Spleen (tissue), 7 donors: ENCODE measurements around the gene PIP5K1B.

Source experiments
- POLR2A ChIP-seq, 3 donors: fragments of 450-650 bp; IDR thresholded peaks; one replicate each; pipeline ENCODE4 v1.5.1; 2017; ENCODE audit warnings: antibody characterized with exemption in 3 of 3, mild to moderate bottlenecking in 1 of 3
- POLR2AphosphoS5 ChIP-seq, 3 donors: sonication (generic); formaldehyde crosslinking; IDR thresholded peaks; one replicate each; pipeline ENCODE4 v1.5.1; 2017; ENCODE audit warnings: antibody characterized with exemption in 3 of 3
- TF ChIP-seq, protein P1 (sequence below), 11 experiments: fragments of 200-600 bp in 7 of 11; fragments of 450-650 bp in 4 of 11; sonication (generic) in 4 of 11; IDR thresholded peaks in 8 of 11; conservative IDR thresholded peaks in 3 of 11; 1 replicate in 7 of 11; 2 replicates in 4 of 11; pipeline versions ENCODE4 v1.4.0 to v1.8.0; 2016 to 2021; ENCODE audit warnings: antibody characterized with exemption in 11 of 11, inconsistent platforms in 4 of 11, mild to moderate bottlenecking in 1 of 11
- donor health status: DM: no; HTN: no; CAD: no; lungs with moderate emphysema.
- donor health status: DM: no; HTN: no; CAD: no.
- donor health status: DM: no; HTN: no; CAD: no.

DNA sequence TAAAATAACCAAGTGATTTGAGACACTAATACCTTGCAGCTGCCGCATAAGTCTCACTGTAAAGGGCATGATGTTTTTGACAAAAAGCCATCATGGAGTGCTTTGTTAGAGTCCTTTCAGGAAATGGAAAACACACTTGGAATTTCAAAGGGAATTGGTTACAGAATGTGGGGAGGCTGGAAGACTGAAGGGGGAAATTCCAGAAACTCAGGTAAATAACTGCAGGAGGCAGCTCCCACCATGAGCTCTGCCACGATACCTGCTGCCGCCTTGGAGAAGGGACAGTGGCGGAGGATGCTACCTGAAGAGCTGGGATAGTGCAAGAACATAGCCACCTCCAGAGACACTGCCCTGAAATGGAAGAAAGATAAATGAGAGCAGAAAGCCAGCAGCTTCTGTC, 242.0 kb downstream of the PIP5K1B start:
- TF ChIP-seq POLR2A (IDR thresholded peaks at IDR 0.05) (no peak), POLR2AphosphoS5 (IDR thresholded peaks at IDR 0.05) (no peak)
- TF ChIP-seq, protein P1, sequence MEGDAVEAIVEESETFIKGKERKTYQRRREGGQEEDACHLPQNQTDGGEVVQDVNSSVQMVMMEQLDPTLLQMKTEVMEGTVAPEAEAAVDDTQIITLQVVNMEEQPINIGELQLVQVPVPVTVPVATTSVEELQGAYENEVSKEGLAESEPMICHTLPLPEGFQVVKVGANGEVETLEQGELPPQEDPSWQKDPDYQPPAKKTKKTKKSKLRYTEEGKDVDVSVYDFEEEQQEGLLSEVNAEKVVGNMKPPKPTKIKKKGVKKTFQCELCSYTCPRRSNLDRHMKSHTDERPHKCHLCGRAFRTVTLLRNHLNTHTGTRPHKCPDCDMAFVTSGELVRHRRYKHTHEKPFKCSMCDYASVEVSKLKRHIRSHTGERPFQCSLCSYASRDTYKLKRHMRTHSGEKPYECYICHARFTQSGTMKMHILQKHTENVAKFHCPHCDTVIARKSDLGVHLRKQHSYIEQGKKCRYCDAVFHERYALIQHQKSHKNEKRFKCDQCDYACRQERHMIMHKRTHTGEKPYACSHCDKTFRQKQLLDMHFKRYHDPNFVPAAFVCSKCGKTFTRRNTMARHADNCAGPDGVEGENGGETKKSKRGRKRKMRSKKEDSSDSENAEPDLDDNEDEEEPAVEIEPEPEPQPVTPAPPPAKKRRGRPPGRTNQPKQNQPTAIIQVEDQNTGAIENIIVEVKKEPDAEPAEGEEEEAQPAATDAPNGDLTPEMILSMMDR (IDR thresholded peaks at IDR 0.05 in 8 of 11, conservative IDR thresholded peaks at IDR 0.05 in 3 of 11): no peak
